H1 (cell line): Measurements from ENCODE around the gene LACTB. TPM values are rescaled to one million over a fixed set of nuclear protein-coding genes. Genes with fewer than 3 reads are reported as not detected.

Experiments
- BACH1 ChIP-seq: IDR thresholded peaks from 2 replicates; pipeline ENCODE4 v1.6.1; 2012; ENCODE audit warnings: low read length, improper control_type of control experiment
- RBBP5 ChIP-seq: IDR thresholded peaks from 2 replicates; pipeline ENCODE4 v1.7.1; 2012; ENCODE audit warnings: low read depth, mild to moderate bottlenecking, inconsistent platforms, low read length, moderate library complexity, borderline replicate concordance
- polyA plus RNA-seq, 7 experiments: library from polyadenylated mRNA; depleted of rRNA in 3 of 7; stranded (reverse) in 5 of 7; unstranded in 2 of 7; fragments of >200 nt in 5 of 7; fragments of 200-250 nt in 2 of 7; gene quantifications; 1 replicate in 5 of 7; 2 replicates in 1 of 7; 4 replicates in 1 of 7; pipeline versions ENCODE4 v1.2.1 to v1.2.3, GENCODE V29; 2011 to 2013; ENCODE audit warnings: missing spikeins in 2 of 7, mixed read lengths in 2 of 7
- total RNA-seq: library from RNA; stranded (reverse); fragmentation: NEBNext Ultra II Directional; extraction: Animal tissue kit (Norgen Biotek cat#: 25700); gene quantifications from 2 replicates; pipeline ENCODE4 v1.2.1, GENCODE V29; 2021
- TF ChIP-seq, protein P1 (sequence below): fragments of 300-600 bp; sonication (generic); IDR thresholded peaks from 2 replicates; pipeline ENCODE4 v1.7.1; 2012; ENCODE audit warnings: low read length, moderate library complexity, mild to moderate bottlenecking, inconsistent platforms; ENCODE audit not compliant: insufficient replicate concordance
- TF ChIP-seq, protein P2 (sequence below): IDR thresholded peaks from 2 replicates; pipeline ENCODE4 v1.6.1; 2012; ENCODE audit warnings: inconsistent platforms

Gene LACTB
- total and polyA plus RNA-seq, 2 of the 8 experiments (the other 6 are each of a cell fraction or from before 2014, with no cell fraction given): 5.8 to 14.9 TPM

- TF ChIP-seq RBBP5 (0 out of 2 replicates have a peak, but pooled peaks have one; percentile 6), BACH1 (peak; percentile 59; the same call in 1 of the 2 replicates)
- TF ChIP-seq, protein P1, sequence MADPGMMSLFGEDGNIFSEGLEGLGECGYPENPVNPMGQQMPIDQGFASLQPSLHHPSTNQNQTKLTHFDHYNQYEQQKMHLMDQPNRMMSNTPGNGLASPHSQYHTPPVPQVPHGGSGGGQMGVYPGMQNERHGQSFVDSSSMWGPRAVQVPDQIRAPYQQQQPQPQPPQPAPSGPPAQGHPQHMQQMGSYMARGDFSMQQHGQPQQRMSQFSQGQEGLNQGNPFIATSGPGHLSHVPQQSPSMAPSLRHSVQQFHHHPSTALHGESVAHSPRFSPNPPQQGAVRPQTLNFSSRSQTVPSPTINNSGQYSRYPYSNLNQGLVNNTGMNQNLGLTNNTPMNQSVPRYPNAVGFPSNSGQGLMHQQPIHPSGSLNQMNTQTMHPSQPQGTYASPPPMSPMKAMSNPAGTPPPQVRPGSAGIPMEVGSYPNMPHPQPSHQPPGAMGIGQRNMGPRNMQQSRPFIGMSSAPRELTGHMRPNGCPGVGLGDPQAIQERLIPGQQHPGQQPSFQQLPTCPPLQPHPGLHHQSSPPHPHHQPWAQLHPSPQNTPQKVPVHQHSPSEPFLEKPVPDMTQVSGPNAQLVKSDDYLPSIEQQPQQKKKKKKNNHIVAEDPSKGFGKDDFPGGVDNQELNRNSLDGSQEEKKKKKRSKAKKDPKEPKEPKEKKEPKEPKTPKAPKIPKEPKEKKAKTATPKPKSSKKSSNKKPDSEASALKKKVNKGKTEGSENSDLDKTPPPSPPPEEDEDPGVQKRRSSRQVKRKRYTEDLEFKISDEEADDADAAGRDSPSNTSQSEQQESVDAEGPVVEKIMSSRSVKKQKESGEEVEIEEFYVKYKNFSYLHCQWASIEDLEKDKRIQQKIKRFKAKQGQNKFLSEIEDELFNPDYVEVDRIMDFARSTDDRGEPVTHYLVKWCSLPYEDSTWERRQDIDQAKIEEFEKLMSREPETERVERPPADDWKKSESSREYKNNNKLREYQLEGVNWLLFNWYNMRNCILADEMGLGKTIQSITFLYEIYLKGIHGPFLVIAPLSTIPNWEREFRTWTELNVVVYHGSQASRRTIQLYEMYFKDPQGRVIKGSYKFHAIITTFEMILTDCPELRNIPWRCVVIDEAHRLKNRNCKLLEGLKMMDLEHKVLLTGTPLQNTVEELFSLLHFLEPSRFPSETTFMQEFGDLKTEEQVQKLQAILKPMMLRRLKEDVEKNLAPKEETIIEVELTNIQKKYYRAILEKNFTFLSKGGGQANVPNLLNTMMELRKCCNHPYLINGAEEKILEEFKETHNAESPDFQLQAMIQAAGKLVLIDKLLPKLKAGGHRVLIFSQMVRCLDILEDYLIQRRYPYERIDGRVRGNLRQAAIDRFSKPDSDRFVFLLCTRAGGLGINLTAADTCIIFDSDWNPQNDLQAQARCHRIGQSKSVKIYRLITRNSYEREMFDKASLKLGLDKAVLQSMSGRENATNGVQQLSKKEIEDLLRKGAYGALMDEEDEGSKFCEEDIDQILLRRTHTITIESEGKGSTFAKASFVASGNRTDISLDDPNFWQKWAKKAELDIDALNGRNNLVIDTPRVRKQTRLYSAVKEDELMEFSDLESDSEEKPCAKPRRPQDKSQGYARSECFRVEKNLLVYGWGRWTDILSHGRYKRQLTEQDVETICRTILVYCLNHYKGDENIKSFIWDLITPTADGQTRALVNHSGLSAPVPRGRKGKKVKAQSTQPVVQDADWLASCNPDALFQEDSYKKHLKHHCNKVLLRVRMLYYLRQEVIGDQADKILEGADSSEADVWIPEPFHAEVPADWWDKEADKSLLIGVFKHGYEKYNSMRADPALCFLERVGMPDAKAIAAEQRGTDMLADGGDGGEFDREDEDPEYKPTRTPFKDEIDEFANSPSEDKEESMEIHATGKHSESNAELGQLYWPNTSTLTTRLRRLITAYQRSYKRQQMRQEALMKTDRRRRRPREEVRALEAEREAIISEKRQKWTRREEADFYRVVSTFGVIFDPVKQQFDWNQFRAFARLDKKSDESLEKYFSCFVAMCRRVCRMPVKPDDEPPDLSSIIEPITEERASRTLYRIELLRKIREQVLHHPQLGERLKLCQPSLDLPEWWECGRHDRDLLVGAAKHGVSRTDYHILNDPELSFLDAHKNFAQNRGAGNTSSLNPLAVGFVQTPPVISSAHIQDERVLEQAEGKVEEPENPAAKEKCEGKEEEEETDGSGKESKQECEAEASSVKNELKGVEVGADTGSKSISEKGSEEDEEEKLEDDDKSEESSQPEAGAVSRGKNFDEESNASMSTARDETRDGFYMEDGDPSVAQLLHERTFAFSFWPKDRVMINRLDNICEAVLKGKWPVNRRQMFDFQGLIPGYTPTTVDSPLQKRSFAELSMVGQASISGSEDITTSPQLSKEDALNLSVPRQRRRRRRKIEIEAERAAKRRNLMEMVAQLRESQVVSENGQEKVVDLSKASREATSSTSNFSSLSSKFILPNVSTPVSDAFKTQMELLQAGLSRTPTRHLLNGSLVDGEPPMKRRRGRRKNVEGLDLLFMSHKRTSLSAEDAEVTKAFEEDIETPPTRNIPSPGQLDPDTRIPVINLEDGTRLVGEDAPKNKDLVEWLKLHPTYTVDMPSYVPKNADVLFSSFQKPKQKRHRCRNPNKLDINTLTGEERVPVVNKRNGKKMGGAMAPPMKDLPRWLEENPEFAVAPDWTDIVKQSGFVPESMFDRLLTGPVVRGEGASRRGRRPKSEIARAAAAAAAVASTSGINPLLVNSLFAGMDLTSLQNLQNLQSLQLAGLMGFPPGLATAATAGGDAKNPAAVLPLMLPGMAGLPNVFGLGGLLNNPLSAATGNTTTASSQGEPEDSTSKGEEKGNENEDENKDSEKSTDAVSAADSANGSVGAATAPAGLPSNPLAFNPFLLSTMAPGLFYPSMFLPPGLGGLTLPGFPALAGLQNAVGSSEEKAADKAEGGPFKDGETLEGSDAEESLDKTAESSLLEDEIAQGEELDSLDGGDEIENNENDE: no peak
- TF ChIP-seq, protein P2, sequence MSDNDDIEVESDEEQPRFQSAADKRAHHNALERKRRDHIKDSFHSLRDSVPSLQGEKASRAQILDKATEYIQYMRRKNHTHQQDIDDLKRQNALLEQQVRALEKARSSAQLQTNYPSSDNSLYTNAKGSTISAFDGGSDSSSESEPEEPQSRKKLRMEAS: peak; percentile 76
Measured at GRCh38 chr15:63075015-63075983, 46.4 kb upstream of the LACTB start (continued).
